Kidney (tissue), 14 donors: ENCODE measurements around the gene CD34. TPM values are rescaled to one million over a fixed set of nuclear protein-coding genes. Genes with fewer than 3 reads are reported as not detected.

Experiments used
- DNase-seq, 5 donors: peaks; one replicate each; pipeline ENCODE4 v3.0.0-alpha.2; 2013 to 2020
- FAIRE-seq: peaks from 2 replicates; lab custom pipeline; 2012; peaks lifted over from hg19 to GRCh38; lab: Jason Lieb, UNC
- H3K27ac ChIP-seq, 2 donors: one replicate each; pipeline ENCODE4 v1.7.0; 2013; ENCODE audit warnings: low read depth in 2 of 2, low read length in 2 of 2, inconsistent platforms in 1 of 2
- H3K27me3 ChIP-seq: one replicate; pipeline ENCODE4 v1.7.1; 2013; ENCODE audit warnings: low read length, inconsistent platforms; ENCODE audit not compliant: control insufficient read depth, insufficient read depth
- H3K36me3 ChIP-seq, 3 donors: one replicate each; pipeline versions ENCODE4 v1.7.0 to v1.7.1; 2013; ENCODE audit warnings: low read length in 3 of 3, control low read depth in 1 of 3, inconsistent platforms in 1 of 3; ENCODE audit not compliant: insufficient read depth in 3 of 3, control insufficient read depth in 2 of 3
- H3K4me1 ChIP-seq, 3 donors: one replicate each; pipeline versions ENCODE4 v1.7.0 to v1.7.1; 2013; ENCODE audit warnings: low read length in 3 of 3, inconsistent platforms in 1 of 3, low read depth in 1 of 3; ENCODE audit not compliant: control insufficient read depth in 2 of 3, insufficient read depth in 2 of 3
- H3K4me3 ChIP-seq, 3 donors: one replicate each; pipeline versions ENCODE4 v1.7.0 to v1.8.1; 2013; ENCODE audit warnings: low read length in 3 of 3, control low read depth in 1 of 3, inconsistent platforms in 1 of 3
- H3K9ac ChIP-seq, 3 donors: one replicate each; pipeline versions ENCODE4 v1.7.0 to v1.7.1; 2013; ENCODE audit warnings: low read length in 3 of 3, control low read depth in 1 of 3, inconsistent platforms in 1 of 3
- H3K9me3 ChIP-seq, 3 donors: one replicate each; pipeline versions ENCODE4 v1.7.0 to v1.7.1; 2013; ENCODE audit warnings: low read length in 3 of 3, control low read depth in 1 of 3, inconsistent platforms in 1 of 3; ENCODE audit not compliant: control insufficient read depth in 2 of 3, insufficient read depth in 1 of 3
- CTCF ChIP-seq: IDR thresholded peaks from 3 replicates; pipeline ENCODE4 v1.5.1; 2012; ENCODE audit warnings: mild to moderate bottlenecking, moderate library complexity, borderline replicate concordance; ENCODE audit not compliant: insufficient read depth; ENCODE audit errors: extremely low read depth
- intact Hi-C: fragments of 100-400 bp; cut with DNase I; formaldehyde crosslinking; loops from one replicate; pipeline ENCODE4 v1.11.1; 2022
- polyA plus RNA-seq: library from polyadenylated mRNA; stranded (reverse); fragments of 350-450 nt; fragmentation: Illumina TruSeq; extraction: RNeasy Lipid Tissue Mini Kit (QIAGEN cat#74804); gene quantifications from one replicate; pipeline ENCODE4 v1.2.3, GENCODE V29; 2014; ENCODE audit warnings: low read depth, low replicate concordance; ENCODE audit not compliant: insufficient read depth
- total RNA-seq: library from RNA; stranded (reverse); fragmentation: NEBNext Ultra II Directional; extraction: Animal tissue kit (Norgen Biotek cat#: 25700); gene quantifications from one replicate; pipeline ENCODE4 v1.2.1, GENCODE V29; 2021
- donor health status: control.
- donor health status: control.
- donor health status: control.
- donor health status: control.
- donor health status: control.
- donor health status: DM: yes; HTN: yes; CAD: no.
- donor health status: Normal renal cell carcinoma (clear cell type).

Gene CD34
- total and polyA plus RNA-seq, 2 donors from 2014 or later, result 50.9 to 69.4 TPM

- Histone ChIP-seq H3K27ac (peak overlapping the region in 1 of 2 donors; percentile 45), H3K9ac (no peak overlapping the region), H3K27me3 (no peaks in the 10 kb centered on the region), H3K36me3 (no peaks in the 10 kb centered on the region), H3K4me3 (no peak overlapping the region), H3K9me3 (no peaks in the 10 kb centered on the region), H3K4me1 (peaks cover 0 to 4% (median 3%) of the 10 kb centered on the region in 3 donors)
- intact Hi-C loops, result no loop called here
- DNase-seq (no peak), FAIRE-seq (no peak)
- TF ChIP-seq CTCF, result no peak
Observed at GRCh38 chr1:207904391-207904790, 6.5 kb downstream of the CD34 start.

- Histone ChIP-seq H3K4me1 (peaks cover 0 to 4% (median 3%) of the 10 kb centered on the region in 3 donors), H3K27me3 (no peaks in the 10 kb centered on the region), H3K9ac (no peak overlapping the region), H3K27ac (peak overlapping the region; percentile 3 to 45), H3K4me3 (no peak overlapping the region), H3K9me3 (no peaks in the 10 kb centered on the region), H3K36me3 (no peaks in the 10 kb centered on the region)
- intact Hi-C loops, result no loop called here
- DNase-seq, result no peak
- no peak for FAIRE-seq
- TF ChIP-seq CTCF, result no peak
Observed at GRCh38 chr1:207903767-207904166, 7.2 kb downstream of the CD34 start.

GRCh38 chr1:207903053-207903452 is 7.9 kb downstream of the CD34 start:
- DNase-seq (no peak), FAIRE-seq (no peak)
- Histone ChIP-seq H3K4me3 (no peak overlapping the region), H3K27me3 (no peaks in the 10 kb centered on the region), H3K4me1 (peaks cover 0 to 3% (median 2%) of the 10 kb centered on the region in 3 donors), H3K27ac (no peak overlapping the region), H3K36me3 (no peaks in the 10 kb centered on the region), H3K9ac (no peak overlapping the region), H3K9me3 (no peaks in the 10 kb centered on the region)
- TF ChIP-seq CTCF, result no peak
- intact Hi-C loops, result no loop called here

- Histone ChIP-seq H3K4me3 (no peak overlapping the region), H3K9me3 (no peaks in the 10 kb centered on the region), H3K9ac (no peak overlapping the region), H3K27ac (no peak overlapping the region), H3K4me1 (peaks cover 0 to 3% (median 2%) of the 10 kb centered on the region in 3 donors), H3K36me3 (no peaks in the 10 kb centered on the region), H3K27me3 (no peaks in the 10 kb centered on the region)
- TF ChIP-seq CTCF, result no peak
- FAIRE-seq, result no peak
- DNase-seq, result no peak
- intact Hi-C loops, result no loop called here
Observed at GRCh38 chr1:207902566-207902965, 8.4 kb downstream of the CD34 start.
